22Rv1 (cell line): ENCODE measurements around the gene LHFPL2.

Experiments
- H3K27ac ChIP-seq: fragments of 450-650 bp; 2 replicates; pipeline ENCODE4 v1.5.1; 2017
- CTCF ChIP-seq: fragments of 450-650 bp; IDR thresholded peaks from 2 replicates; pipeline ENCODE4 v1.5.1; 2017; ENCODE audit warnings: mild to moderate bottlenecking
- ZFX ChIP-seq: fragments of 450-650 bp; IDR thresholded peaks from 2 replicates; pipeline ENCODE4 v1.6.1; 2017; ENCODE audit warnings: antibody characterized with exemption, borderline replicate concordance

LHFPL2 gene

GRCh38 chr5:78492650-78493049 is 155.9 kb downstream of the LHFPL2 start:
- TF ChIP-seq CTCF = no peak
- no peak for TF ChIP-seq ZFX

GRCh38 chr5:78492224-78492623 is 156.3 kb downstream of the LHFPL2 start:
- no peak overlapping the region for H3K27ac ChIP-seq
- TF ChIP-seq ZFX (no peak), CTCF (no peak)

More at GRCh38 chr5:78492650-78493049, 155.9 kb downstream of the LHFPL2 start:
- H3K27ac ChIP-seq = no peak overlapping the region

GRCh38 chr5:78490709-78491485 is 157.7 kb downstream of the LHFPL2 start:
- H3K27ac ChIP-seq = no peak overlapping the region
- no peak for TF ChIP-seq CTCF
- TF ChIP-seq ZFX = no peak

- TF ChIP-seq CTCF (no peak), ZFX (no peak)
- no peak overlapping the region for H3K27ac ChIP-seq
Observed at GRCh38 chr5:78487846-78488245, 160.7 kb downstream of the LHFPL2 start.

- no peak for TF ChIP-seq CTCF
- no peak for TF ChIP-seq ZFX
- H3K27ac ChIP-seq = no peak overlapping the region
Observed at GRCh38 chr5:78486218-78486617, 162.4 kb downstream of the LHFPL2 start.

GRCh38 chr5:78483809-78484521 is 164.6 kb downstream of the LHFPL2 start:
- TF ChIP-seq CTCF (no peak), ZFX (no peak)
- H3K27ac ChIP-seq = no peak overlapping the region

- TF ChIP-seq CTCF (no peak), ZFX (no peak)
- H3K27ac ChIP-seq = no peak overlapping the region
Observed at GRCh38 chr5:78482948-78483347, 165.6 kb downstream of the LHFPL2 start.
